Measurements from ENCODE around the gene SLAMF1.
"Not testable (repeated sequence)": the region's sequence is repeated elsewhere in the genome, so short reads cannot be mapped to it uniquely, and the experiment has no call there.

Gene SLAMF1

GRCh38 chr1:160646711-160647328 lies at the start of gene SLAMF1:
SLAMF1 (minus strand) TSS chr1:160647044; CDS start chr1:160646945, 99 bp downstream.
- no peak within 1 kb of the TSS for H3K27ac ChIP-seq (ENCODE audit: low read length)

GRCh38 chr1:160692390-160692789 lies 45.5 kb upstream of the SLAMF1 start:
- peaks cover 39% of the 10 kb centered on the region for H3K79me2 ChIP-seq (ENCODE audit: low read length)

More at GRCh38 chr1:160646711-160647328, at the start of gene SLAMF1:
- no peaks in the 10 kb centered on the region for H3K27me3 ChIP-seq (ENCODE audit: low read depth, low read length)
- peaks cover 24% of the 10 kb centered on the region for H3K4me1 ChIP-seq (ENCODE audit: low read length)
- H2AFZ ChIP-seq (ENCODE audit: low read depth, low read length): peak within 1 kb of the TSS; percentile 94
- H4K20me1 ChIP-seq (ENCODE audit: insufficient read depth, low read length): no peaks in the 10 kb centered on the region
- H3K4me3 ChIP-seq (ENCODE audit: low read length): peak within 1 kb of the TSS; percentile 45
- H3K4me2 ChIP-seq (ENCODE audit: low read length): peak within 1 kb of the TSS; percentile 65
- no peaks in the 10 kb centered on the region for H3K36me3 ChIP-seq (replicated peaks; ENCODE audit: low read depth, low read length)
- H3K9ac ChIP-seq (ENCODE audit: low read length): peak within 1 kb of the TSS; percentile 18; the same call in 1 of the 2 replicates
- H3K9me3 ChIP-seq (ENCODE audit: insufficient read depth, low read length): no peaks in the 10 kb centered on the region
- H3K79me2 ChIP-seq (ENCODE audit: low read length): no peaks in the 10 kb centered on the region
- TF ChIP-seq EZH2phosphoT487 (IDR thresholded peaks at IDR 0.05; ENCODE audit: low read depth) (no peak), CTCF (IDR thresholded peaks at IDR 0.05; ENCODE audit: low read depth, low read length) (no peak)

GRCh38 chr1:160685266-160685665 lies 38.4 kb upstream of the SLAMF1 start:
- Histone ChIP-seq H3K4me2 (ENCODE audit: low read length) (peak overlapping the region; percentile 8; the same call in 1 of the 2 replicates), H3K36me3 (replicated peaks; ENCODE audit: low read depth, low read length) (peaks cover 36% of the 10 kb centered on the region), H3K4me1 (ENCODE audit: low read length) (peaks cover 31% of the 10 kb centered on the region)

More at GRCh38 chr1:160692390-160692789, 45.5 kb upstream of the SLAMF1 start:
- not testable (repeated sequence) for H3K4me2 ChIP-seq (ENCODE audit: low read length); H3K27me3 ChIP-seq (ENCODE audit: low read depth, low read length); H3K27ac ChIP-seq (ENCODE audit: low read length); H3K36me3 ChIP-seq (replicated peaks; ENCODE audit: low read depth, low read length); H3K9ac ChIP-seq (ENCODE audit: low read length); H3K4me3 ChIP-seq (ENCODE audit: low read length); H3K4me1 ChIP-seq (ENCODE audit: low read length); H2AFZ ChIP-seq (ENCODE audit: low read depth, low read length); H3K9me3 ChIP-seq (ENCODE audit: insufficient read depth, low read length)
- TF ChIP-seq CTCF (IDR thresholded peaks at IDR 0.05; ENCODE audit: low read depth, low read length): peak; percentile 35
- H4K20me1 ChIP-seq (ENCODE audit: insufficient read depth, low read length): peaks cover 17% of the 10 kb centered on the region

More at GRCh38 chr1:160685266-160685665, 38.4 kb upstream of the SLAMF1 start:
- Histone ChIP-seq H2AFZ (ENCODE audit: low read depth, low read length) (no peak overlapping the region), H4K20me1 (ENCODE audit: insufficient read depth, low read length) (peaks cover 20% of the 10 kb centered on the region), H3K9ac (ENCODE audit: low read length) (no peak overlapping the region), H3K4me3 (ENCODE audit: low read length) (no peak overlapping the region), H3K9me3 (ENCODE audit: insufficient read depth, low read length) (no peaks in the 10 kb centered on the region), H3K79me2 (ENCODE audit: low read length) (peaks cover 26% of the 10 kb centered on the region), H3K27ac (ENCODE audit: low read length) (peak overlapping the region; percentile 23; the same call in 1 of the 2 replicates), H3K27me3 (ENCODE audit: low read depth, low read length) (no peaks in the 10 kb centered on the region)
- TF ChIP-seq CTCF (IDR thresholded peaks at IDR 0.05; ENCODE audit: low read depth, low read length) (no peak), EZH2phosphoT487 (IDR thresholded peaks at IDR 0.05; ENCODE audit: low read depth) (no peak)
